Measurements from ENCODE around the gene CEP72.

The CEP72 gene

GRCh38 chr5:658103-658502 is 46.0 kb downstream of the CEP72 start:
- no peak for DNase-seq (ENCODE audit: low read depth, low spot score)

- DNase-seq (ENCODE audit: low read depth, low spot score): no peak
Observed at GRCh38 chr5:659496-660263, 47.5 kb downstream of the CEP72 start.

DNA sequence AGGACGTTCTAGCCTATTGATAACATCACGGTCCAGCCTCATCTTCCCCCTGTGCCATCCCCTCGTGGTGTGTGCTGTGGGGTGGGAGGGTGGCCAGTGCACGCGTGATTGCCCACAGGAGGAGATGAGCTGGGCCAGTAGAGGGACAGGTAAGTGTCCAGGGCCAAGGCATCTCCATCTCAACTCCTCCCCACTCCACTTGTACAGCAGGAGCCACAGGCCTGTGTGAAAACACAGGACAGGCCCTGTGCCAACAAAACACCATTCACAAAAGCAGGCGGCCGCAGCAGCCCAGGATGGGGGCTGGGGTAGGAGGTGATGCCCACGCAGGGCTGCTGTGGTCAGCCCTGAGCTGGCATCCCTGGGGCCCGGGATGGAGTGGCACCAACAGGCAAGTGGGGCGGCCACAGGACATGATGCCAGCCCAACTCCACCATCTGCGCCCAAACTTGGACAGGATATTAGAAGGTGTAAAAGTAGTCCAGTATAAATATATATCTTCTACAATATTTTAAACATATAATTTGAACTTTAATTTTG is 48.4 kb downstream of the CEP72 start:
- DNase-seq (ENCODE audit: low read depth, low spot score): no peak

- no peak for DNase-seq (ENCODE audit: low read depth, low spot score)
Observed at GRCh38 chr5:661891-662750, 50.0 kb downstream of the CEP72 start.

GRCh38 chr5:662751-663435 is 50.8 kb downstream of the CEP72 start:
- DNase-seq (ENCODE audit: low read depth, low spot score): no peak

DNA sequence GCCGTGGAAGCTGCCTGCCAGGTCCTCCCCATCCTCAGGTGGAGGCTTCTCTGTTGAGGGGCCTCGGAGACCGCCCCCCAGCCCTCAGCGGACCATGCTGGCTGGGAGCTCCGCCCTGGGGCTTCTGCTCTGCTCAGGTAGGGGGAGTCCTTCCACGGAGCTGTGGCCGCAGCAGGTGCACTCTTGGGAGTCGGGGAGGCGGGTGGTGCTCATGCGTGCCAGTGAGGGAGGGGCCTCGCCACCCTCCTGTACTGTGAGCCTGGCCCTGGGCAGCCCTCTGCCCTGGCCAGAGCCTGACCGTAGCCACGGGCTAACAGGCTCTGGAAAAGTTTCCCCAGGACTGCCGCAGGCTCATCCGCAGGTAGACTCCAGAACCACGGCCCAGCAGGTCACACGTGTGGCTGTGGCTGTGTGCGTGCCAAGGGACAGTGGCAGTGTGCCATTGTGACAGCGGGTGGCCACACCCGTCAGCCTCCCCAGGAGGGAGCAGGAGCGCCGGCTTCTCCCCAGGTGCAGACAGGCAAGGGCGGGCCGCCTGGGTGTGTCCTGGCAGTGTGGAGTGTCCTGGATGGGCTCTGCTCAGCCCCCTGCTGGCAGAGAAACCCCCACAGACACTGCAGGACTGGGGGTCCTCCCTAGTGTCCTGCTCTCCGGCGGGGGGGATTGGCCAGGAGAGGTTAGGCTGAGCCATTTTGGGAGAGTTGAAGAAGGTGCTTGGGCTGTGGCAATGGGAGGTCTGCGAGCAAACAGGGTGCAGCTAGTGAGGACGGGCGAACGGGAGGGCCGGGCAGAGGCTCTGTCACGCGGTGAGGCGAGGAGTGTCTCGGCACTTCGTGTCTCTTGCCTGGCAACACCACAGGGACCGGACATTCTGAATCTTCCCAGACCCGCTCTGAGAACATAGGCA is 51.5 kb downstream of the CEP72 start:
- DNase-seq (ENCODE audit: low read depth, low spot score): no peak

DNA sequence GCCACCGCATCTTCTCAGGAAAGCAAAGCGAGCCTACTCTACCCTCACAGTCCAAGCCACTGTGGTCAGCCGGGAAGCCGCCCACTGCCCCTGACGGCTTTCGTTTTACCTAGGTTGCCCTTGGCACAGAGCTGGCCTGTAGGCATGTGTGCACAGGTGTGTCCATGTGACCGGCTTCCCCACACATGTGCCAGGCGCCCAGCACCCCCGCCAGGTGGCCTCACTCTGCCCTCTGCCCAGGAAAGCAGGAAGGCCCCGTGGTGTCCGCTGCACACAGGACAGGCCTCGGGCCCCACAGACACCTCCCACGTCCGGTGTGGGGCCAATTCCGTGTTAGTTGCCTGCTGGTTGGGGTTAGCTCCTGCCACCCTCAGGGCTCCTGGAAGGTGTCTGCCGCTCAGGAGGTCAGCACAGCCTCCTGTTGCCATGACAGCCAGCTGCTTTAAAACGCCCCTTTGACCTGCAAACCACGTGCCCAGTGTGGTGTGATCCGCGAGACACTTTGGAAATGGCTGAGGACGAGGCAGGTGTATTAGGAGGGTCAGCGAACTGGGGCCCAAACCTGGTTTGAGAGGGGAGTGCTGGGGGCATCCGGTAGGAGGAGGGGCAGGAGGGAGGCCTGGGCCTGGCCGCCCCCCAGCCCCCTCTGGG is 52.3 kb downstream of the CEP72 start:
- DNase-seq (ENCODE audit: low read depth, low spot score): no peak

DNA sequence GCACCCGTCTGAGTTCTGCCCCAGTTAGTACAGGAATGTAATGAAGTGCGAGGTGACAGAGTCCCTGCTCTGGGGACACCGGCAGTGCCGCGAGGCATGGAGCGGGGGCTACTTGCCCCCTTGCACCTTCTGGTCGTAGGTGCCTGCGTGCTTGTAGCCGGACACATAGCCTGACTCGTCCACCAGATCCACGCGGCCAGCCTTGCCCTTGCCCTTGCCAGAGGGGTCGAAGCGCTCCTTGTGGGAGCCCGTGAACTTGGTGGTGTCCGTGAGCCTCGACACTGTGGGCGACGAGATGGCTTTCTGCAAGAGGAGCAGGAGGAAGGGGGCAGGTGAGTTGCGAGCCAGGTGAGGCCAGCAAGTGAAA is 52.8 kb downstream of the CEP72 start:
- DNase-seq (ENCODE audit: low read depth, low spot score): no peak

DNA sequence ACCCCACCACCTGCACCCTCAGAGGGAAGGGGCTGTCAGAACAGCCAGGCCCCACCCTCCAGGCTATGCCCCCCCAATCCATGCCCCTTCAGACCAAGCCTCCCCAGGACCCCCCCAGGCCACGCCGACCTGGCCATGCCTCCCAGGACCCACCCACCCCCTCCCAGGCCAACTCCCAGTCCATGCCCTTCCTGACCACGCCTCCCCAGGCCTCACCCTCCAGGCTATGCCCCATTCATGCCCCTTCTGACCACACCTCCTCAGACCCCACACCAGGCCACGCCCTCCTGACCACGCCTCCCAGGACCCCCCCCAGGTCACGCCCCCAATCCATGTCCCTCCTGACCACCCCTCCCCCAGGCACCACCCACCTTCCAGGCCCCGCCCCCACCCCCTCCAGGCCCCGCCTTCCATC is 53.4 kb downstream of the CEP72 start:
- no peak for DNase-seq (ENCODE audit: low read depth, low spot score)

GRCh38 chr5:665956-666711 is 54.0 kb downstream of the CEP72 start:
- no peak for DNase-seq (ENCODE audit: low read depth, low spot score)

DNA sequence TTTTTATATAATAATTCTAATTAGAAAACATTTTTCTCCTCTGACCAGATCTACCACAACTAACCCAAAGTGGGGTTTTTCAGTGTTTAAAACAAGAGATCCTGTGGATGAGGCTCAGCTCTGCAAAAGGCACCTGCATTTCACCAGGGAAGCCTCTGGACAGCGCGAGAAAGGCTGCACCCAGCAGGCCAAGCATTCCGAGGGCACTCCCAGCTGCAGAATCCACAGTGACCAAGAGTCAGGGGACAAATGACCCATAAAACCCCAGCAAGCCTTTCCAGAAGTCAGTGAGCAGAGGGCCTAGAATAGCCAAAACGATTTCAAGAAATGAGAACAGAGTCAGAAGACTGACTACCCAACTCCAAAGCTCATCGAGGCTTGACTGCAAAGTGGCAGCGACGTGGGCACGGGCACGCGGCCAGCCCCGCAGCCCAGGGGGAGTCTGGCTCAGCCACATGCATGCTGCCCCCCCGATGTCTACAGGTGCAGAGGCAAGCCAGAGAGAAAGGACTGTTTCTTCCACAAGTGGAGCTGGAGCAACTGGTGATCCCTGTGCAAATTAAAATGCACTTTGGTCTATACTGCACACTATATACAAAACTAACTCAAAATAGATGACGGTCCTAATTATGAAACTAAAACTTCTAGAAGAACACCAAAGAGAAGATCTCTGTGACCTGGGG is 54.8 kb downstream of the CEP72 start:
- DNase-seq (ENCODE audit: low read depth, low spot score): no peak

GRCh38 chr5:668283-668995 is 56.3 kb downstream of the CEP72 start:
- no peak for DNase-seq (ENCODE audit: low read depth, low spot score)

GRCh38 chr5:669111-669841 is 57.1 kb downstream of the CEP72 start:
- DNase-seq (ENCODE audit: low read depth, low spot score): no peak

GRCh38 chr5:669842-670395 is 57.8 kb downstream of the CEP72 start:
- DNase-seq (ENCODE audit: low read depth, low spot score): no peak

- no peak for DNase-seq (ENCODE audit: low read depth, low spot score)
Observed at GRCh38 chr5:670396-671270, 58.5 kb downstream of the CEP72 start.

DNA sequence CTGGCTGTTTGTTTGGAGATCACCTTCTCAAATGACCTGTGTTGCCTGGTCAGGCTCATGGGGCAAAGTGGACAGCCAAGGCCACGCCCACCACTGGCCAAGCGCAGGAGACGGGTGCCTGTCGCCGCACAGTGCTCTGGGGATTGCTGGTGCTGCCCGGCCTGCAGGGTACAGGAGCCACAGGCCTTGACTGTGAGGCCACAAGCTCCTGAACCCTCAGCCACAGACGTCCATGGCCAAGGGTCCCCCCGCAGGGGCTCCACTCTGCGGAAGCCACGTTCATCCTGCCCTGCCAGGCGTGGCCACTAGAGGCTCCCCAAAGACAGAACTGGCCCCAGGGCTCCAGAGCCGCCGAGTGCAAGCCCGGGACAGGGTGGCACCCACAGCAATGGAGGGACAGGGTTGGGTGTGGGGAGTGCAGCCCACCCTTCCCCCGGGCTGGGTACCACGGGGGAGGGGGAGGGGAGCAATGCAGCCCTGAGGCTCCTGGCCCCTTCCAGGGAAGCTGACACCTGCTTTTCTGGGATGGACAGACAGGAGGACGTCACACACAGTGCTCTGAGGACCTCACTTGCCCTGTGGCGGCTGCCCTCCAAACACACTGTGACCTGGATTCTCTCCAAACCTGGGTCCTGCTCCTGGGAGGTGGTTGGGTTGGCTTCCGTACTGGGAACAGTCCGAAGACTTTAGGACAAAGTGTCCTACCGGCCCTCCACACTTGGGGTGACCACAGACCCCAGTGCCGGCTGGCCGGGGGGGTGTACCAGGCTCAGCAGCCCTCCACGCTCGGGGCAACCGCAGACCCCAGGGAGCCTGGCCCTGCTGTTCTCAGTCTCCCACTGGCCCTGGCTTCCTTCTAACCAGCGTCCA is 59.6 kb downstream of the CEP72 start:
- DNase-seq (ENCODE audit: low read depth, low spot score): no peak

Data from brain pericyte (primary cell).